Measurements from ENCODE around the gene PKP1.

Gene PKP1

DNA sequence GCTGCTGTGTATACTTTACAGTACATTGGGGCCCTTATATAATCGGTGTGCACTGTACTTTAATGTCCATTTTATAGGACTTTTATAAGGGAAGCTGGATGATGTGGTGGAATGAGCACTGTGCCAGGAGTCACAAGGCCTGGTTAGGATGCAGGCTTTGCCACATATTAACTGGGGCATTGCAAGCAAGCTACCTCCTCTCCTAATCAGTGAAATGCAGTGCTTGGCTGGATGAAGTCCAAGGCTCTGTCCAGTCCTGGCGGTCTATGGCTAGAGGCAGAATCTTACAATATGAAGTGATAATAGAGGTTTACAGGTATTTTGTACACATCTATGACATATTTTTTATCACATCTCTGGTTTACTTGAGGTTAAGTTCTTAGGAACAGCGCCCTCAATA is 1.7 kb upstream of the PKP1 start:
- DNase-seq (ENCODE audit: low read depth): no peak

- DNase-seq (ENCODE audit: low read depth): no peak
These were observed 1.1 kb upstream of the PKP1 start for GRCh38 chr1:201282216-201282615.

DNA sequence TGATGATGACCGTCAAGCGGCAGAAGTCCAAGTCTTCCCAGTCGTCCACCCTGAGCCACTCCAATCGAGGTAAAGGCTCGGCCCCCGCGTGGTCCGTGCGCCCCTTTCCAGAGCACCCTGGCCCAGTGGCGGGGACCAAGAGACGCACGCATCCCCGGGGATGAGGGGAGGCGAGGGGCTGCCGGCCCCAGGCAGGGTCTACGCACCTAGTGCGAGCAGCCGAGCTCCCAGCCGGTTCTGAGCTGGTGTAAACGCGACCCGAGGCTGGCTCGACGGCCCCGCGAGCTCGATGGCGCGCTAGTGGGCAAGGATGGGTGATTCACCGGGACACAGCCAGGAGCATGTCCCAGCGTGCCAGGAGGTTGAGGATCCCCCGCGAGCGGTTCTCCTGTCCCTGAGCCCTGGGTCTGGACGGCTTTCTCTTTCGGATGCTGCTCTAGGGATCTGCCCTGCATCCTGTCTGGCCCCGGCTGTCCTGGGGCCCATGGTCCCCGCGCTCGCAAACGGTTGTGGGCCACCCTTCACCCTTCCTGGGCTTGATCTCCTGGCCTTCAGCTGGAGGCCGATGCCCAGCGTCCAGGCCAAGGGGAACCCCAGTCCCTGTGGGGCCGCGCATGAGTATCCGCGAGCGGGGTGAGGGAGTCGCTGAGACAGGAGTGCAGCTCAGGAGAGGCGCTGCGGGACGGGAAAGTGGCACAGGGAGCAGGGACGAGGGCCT is 689 bp downstream of the PKP1 start:
- no peak for DNase-seq (ENCODE audit: low read depth)

- no peak for DNase-seq (ENCODE audit: low read depth)
These were observed 1.3 kb downstream of the PKP1 start for GRCh38 chr1:201284636-201285035.

GRCh38 chr1:201285846-201286245 is 2.5 kb downstream of the PKP1 start:
- DNase-seq (ENCODE audit: low read depth): no peak

GRCh38 chr1:201286445-201286844 is 3.1 kb downstream of the PKP1 start:
- DNase-seq (ENCODE audit: low read depth): no peak

- DNase-seq (ENCODE audit: low read depth): no peak
These were observed 4.7 kb downstream of the PKP1 start for GRCh38 chr1:201288007-201288406.

GRCh38 chr1:201288765-201289164 is 5.5 kb downstream of the PKP1 start:
- no peak for DNase-seq (ENCODE audit: low read depth)

DNA sequence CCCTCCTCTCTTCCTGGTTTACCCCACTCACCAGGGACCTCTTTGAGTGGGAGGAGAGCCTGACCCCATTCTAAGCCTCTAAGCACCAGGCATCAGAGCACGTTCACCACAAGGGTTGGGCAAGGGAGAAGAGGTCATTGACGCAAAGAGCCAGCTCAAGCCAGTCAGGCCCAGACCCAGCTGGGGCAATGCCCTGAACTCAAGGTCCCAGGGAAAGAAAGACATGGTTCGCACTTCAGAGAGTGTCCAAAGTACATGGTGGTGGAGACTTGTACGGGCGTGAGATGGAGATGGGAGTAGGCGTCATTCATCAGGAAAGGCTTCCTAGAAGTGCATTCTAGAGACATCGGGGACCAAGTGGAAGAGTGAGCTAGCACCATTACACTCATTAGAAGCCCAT is 7.2 kb downstream of the PKP1 start:
- no peak for DNase-seq (ENCODE audit: low read depth)

DNA sequence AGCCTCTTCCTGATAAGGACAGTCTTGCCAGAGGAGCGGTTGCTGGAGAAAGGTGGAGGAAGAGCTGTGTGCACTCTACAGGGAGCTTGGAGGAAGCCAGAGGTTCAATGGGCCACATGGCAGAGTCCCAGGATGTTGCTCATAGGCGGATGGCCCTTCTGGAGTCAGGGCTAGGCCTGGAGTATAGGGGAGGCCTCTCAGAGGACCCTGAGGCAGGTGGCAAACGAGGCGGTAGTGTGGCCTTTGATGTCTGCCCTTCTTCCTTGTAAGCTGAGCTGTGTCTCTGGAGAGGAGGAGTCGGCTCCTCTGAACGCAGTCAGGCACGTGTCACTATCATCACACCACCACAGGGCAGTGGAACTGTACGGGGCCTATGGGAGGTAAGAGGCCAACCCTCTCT is 8.6 kb downstream of the PKP1 start:
- DNase-seq (ENCODE audit: low read depth): no peak

GRCh38 chr1:201294876-201295275 is 11.6 kb downstream of the PKP1 start:
- no peak for DNase-seq (ENCODE audit: low read depth)

DNA sequence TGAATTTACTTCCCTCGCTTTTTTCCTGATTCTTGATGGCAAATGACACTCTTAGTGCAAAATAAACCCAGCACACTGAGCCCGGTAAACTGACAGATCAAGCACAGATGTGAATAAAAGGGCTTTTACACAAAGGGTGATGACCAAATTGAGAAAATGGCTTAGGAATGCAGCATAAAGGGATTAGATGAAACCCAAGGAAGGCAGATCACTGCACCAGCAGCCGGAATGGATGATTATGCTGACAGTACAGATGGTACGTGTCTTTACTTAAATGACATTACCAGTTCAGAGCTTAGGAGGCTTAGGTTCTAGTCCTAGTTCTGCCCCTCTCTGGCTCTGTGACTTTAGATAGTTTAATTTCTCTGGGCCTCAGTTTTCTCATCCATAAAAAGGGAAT is 12.0 kb downstream of the PKP1 start:
- no peak for DNase-seq (ENCODE audit: low read depth)

- DNase-seq (ENCODE audit: low read depth): no peak
These were observed 12.6 kb downstream of the PKP1 start for GRCh38 chr1:201295861-201296260.

DNA sequence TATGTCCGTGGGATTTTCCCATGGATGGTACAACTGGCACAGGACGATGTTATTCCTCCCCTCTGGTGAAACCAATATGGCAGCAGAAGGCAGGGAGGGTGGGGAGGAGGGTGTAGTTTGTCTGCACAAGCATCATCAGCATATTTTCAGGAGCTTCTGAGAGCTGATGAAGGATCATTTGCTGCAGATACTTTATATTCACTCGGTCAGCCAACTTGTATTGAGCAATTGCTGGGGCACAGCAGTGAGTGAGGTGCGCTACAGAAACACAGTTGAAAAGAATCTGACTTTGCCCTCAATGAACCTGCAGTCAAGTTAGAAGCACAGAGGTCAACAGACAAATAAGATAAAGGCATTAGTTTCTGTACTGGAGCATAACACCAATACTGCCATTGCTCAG is 13.0 kb downstream of the PKP1 start:
- DNase-seq (ENCODE audit: low read depth): no peak

GRCh38 chr1:201298396-201299381 is 15.4 kb downstream of the PKP1 start:
- DNase-seq (ENCODE audit: low read depth): no peak

GRCh38 chr1:201299968-201300367 is 16.7 kb downstream of the PKP1 start:
- no peak for DNase-seq (ENCODE audit: low read depth)

GRCh38 chr1:201300641-201301040 is 17.3 kb downstream of the PKP1 start:
- no peak for DNase-seq (ENCODE audit: low read depth)

GRCh38 chr1:201302163-201303152 is 19.2 kb downstream of the PKP1 start:
- no peak for DNase-seq (ENCODE audit: low read depth)

DNA sequence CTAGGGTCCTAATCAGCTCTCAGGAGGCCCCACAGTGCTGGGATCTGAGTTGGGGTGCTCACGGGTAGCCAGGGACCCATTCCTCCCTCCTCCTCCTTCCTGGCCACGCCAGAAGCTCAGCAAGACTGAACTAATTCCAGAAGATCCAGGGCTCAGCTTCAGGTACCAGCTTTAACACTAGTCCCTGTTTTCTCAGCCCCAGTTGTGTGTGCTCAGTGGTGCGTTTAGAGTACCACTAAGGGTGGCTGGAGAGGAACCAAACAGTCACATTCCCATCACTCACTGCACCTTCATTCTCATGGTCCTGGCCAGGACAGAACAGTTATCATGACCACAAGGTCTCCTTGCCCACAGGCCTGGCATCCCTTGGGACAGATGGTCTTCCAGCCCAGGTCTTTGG is 20.8 kb downstream of the PKP1 start:
- DNase-seq (ENCODE audit: low read depth): no peak

- no peak for DNase-seq (ENCODE audit: low read depth)
These were observed 22.5 kb downstream of the PKP1 start for GRCh38 chr1:201305815-201306214.

DNA sequence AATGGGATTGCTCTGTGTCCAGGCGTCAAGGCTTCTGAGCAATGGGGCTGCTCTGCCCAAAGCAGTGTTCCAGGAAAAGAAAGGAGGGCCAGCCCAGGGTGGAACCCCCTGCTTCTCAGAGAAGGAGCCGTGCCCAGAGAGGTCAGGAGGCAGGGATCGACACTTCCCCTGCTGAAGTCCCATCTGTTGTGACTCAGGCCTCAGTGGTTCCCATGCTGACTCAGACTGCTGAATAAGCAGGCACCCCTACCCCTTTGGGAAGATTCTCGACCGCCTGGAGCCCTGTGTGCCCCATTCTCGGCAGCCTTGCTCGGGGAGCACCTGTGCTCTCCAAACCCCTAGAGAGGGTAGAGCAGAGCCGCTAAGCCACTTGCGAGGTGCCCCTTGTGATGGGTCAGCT is 23.9 kb downstream of the PKP1 start:
- no peak for DNase-seq (ENCODE audit: low read depth)
